HG03135 (cell line): Measurements from ENCODE around the gene CLDN6.
"Not testable (repeated sequence)": the region's sequence is repeated elsewhere in the genome, so short reads cannot be mapped to it uniquely, and the experiment has no call there.

Experiments
- ATAC-seq: cut with Tn5 transposase; IDR thresholded peaks from one replicate; pipeline ENCODE4 v1.9.1; 2021; ENCODE audit warnings: mild to moderate bottlenecking, moderate library complexity; ENCODE audit not compliant: unreplicated experiment

CLDN6 gene, protein sequence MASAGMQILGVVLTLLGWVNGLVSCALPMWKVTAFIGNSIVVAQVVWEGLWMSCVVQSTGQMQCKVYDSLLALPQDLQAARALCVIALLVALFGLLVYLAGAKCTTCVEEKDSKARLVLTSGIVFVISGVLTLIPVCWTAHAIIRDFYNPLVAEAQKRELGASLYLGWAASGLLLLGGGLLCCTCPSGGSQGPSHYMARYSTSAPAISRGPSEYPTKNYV

DNA sequence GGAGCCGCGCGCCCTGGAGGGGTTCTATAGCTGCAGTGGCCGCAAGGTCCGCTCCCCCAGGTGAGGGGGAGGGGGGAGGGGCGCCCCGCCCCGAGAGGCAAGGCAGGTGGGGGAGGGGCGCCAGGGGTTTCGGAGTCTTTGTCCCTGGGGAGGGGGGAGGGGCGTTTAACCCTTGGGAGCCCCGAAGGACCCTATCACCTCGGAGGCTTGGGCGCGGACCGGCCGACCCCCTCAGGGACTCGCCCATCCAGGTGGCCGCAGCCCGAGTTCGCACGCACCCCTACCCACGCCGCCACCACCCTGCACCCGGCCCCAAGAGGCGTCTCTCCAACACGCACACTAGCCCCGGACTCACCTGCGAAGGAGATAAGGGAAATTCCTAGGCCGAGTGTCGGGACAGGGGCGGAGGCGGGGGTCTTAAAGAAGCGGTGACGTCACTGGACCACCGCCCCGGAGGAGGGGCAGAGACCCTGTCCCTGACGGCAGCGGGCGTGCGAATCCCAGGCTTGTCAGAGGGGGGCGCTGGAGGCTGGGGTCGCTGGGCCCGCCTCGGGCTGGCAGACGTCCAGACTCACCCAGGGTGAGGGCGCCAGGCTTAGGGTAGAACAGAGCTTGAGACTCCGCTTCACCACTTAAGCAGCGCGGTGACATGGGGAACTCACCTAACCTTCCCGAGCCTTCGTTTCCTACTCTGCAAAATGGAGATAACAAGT, at the start of gene CLDN6:
Gene CLDN6 (minus strand): TSS at position 390 of the 713 bp plus-strand sequence. CDS start 2,162 bp downstream, outside the sequence.
- no peak for ATAC-seq

DNA sequence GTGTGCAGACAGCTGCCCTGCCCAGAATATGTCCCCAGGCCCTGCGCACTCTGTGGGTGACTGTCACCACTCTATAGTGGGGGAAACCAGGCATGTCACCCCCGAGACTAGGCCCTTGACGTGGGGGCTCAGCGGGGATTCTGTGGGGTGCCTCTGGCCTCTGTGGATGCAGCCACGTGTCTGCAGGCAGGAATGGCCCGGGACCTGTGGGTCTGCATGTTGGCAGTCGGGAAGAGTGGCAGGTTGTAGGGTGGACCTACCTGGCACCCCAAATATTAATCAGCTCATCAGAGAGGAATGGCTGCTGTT, 48.4 kb upstream of the CLDN6 start:
- no peak for ATAC-seq

DNA sequence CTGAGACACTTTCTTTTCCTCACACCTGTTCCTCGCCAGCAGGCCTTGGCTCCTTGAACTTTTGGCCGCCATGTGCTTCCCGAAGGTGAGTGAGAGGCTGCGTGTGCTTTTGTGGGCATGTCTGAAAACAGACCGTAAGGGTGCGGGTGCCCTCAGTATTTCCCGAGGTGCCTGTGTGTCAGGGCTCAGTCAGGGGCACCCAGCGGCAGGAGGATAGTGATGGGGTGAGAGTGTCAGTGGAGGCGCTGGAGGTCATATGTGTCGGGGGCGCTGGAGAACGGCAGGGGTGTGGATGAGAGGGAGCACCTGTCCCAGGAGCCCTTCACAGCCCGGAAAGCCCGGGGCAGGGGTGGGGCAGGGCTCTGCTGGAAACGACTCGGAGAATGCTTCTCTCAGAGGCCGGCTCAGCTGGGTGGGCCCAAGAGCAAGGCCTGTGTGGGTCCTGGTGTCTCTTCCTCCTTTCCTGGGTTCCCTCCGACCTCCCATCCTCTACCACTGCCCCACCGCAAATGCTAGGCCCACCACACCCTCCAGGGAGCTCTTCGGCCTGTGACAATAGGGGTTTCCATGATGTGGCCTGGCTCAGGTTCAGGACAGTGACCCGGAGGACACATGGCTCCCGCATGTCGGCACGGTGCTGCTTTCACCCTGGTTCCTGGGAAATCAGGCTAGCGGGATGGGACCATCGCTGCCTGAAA, 47.9 kb upstream of the CLDN6 start:
- no peak for ATAC-seq

DNA sequence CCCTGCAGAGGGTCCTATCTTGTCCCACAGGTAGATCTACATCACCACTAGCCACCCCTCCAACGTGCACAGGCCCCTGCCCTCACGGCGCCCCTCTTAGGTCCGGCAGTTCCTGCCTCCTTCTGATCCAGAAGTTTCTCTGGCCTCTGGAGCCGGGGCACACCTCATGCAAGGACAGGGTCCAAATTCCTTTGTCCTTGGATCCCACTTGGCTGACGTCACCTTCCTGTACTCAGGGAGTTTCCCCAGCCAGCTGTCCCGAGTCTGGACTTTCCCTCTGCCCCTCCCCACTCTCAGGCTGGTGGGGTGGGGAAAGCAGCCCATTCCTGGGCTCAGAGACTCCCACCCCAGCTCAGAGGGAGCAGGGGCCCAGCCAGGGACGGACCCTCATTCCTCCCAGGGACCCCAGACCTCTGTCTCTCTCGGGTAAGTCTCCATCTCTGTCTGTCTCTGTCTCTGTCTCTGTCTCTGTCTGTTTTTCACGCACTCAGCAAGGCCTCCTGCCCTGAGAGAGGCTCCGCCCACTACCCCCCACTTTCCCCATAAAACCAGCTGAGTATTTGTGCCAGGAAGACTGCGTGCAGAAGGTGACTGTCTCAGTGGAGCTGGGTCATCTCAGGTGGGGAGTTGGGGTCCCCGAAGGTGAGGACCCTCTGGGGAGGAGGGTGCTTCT, 47.2 kb upstream of the CLDN6 start, which contains the start of gene IL32:
Gene IL32 (plus strand): TSS at position 572 of the 673 bp plus-strand sequence. CDS start 172 bp downstream, outside the sequence.
- no peak for ATAC-seq

DNA sequence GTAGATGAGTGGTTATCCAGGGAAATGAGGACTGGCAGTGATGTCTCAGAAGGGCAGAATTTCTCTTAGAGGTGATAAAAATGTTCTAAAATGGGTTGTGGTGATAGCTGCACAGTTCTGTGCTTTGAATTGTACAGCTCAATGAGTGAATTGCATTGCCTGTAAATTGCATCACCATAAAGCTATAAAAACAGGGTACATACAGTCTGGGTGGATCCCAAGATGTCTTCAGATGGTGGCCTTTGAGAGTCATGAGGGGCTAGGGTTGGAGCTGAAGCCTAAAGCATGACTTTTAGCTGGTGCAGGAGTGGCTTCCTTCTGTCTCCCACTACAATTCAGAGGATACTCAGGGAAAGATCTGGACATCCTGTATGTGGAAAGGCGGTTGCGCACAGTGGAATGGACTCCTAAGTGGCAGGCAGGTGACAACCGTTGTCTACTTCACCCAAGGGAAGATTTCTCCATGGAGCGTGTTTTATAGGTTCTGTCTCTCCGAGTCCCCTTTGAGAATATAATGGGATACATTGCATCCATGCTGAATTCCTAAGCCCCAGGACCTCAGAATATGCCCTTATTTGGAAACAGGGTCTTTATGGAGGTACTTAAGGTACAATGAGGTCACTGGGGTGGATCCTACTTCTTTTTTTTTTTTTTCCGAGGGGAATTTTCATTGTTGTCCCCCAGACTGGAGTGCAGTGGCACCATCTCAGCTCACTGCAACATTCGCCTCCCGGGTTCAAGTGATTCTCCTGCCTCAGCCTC, 45.8 kb upstream of the CLDN6 start:
- no peak for ATAC-seq

DNA sequence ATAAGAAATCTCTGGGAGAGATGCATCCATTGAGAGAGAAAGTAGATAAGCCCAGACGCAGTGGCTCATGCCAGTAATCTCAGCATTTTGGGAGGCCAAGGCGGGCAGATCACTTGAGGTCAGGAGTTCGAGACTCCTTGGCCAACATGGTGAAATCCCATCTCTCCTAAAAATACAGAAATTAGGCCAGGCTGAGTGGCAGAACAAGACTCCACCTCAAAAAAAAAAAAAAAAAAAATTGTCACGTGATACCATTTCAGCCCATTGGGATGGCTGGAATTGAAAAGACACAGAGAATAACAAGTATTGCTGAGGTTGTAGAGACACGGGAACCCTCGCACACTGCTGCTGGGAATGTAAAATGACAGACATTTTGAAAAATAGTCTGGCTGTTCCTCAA, 44.6 kb upstream of the CLDN6 start:
- no peak for ATAC-seq

DNA sequence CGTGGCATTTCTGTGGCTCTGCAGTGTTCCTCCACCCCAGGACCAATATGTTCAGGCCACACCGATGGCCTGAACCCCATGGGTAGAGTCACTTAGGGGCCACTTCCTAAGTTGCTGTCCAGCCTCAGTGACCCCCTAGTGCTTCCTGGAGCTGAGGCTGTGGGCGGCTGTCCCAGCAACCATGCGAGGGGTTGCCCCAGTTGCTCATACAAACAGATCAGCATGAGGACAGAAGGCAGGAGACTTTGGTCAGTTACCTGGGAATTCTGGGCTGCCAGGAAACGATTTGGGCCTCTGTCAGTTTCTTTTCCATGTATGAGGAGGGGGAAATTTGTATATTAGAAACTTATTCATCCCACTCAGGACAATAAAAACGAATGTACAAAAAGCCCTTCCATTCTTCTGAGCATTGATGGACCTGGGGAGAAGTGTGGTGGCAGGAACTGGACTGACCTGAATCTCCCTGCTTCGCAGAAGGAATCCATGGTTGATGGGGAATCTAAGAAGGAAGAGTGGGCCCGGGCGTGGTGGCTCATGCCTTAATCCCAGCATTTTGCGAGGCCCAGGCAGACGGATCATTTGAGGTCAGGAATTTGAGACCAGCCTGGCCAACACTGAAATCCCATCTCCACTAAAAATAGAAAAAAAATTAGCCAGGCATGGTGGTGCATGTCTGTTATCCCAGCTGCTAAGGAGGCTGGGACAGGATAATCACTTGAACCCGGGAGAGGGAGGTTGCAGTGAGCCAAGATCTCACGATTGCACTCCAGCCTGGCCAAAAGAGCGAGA, 42.5 kb upstream of the CLDN6 start:
- ATAC-seq: no peak

DNA sequence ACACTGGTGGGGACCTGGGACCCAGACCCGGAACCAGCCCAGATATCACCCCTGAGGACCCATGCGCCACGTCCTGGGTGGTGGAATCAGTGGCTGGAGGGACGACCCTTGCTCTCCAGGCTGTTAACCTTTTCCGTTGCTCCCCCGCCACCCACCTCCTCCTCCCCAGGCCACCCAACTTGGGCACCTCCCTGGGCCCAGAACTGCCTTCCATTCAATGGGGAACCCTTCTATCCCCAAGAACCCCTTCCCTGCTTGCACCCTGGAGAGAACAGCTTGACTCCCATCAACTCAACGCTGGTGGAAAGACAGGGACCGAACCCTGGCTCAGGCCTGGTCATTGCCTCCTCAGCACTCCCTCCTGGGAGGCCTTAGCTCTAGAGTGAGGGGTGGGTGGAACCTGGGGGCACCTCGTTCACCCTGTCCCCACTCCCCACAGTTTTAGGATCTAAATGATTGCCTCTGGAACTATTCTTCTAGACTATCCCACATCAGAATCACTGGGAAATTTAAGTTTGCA, 41.8 kb upstream of the CLDN6 start:
- ATAC-seq: no peak

DNA sequence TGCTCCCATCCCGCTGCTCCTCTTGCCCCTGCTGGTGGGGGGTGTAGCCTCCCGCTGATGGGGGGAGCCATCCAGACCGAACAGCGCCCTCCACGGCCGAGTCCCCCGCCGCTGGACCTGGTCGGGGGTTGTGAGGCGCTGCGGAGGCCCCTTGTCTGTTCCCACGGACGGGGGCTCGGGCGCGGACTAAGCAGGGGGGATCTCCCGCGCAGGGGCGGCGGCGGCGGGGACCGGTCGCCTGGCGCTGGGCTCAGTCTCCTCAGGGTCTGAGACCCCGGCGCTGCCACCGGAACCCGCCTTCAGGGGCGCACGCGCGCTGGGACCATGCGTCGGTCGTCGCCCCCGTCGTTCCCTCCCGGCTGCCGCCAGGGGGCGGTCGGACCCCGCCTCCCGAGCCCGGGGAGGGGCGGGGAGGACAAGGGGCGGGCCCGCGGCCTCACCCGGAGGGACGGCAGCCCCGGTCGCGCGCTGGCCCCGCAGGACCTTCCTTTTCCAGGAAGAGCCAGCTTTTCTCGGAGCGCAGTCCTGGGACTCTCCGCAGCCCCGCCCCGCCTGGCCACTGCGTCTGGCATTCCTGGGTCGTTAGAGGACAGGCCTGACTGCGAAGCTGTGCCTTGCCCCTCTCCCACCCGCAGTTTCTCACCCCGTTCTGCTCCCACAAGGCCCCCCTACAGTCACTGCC, 41.2 kb upstream of the CLDN6 start:
- peak; percentile 61 for ATAC-seq

DNA sequence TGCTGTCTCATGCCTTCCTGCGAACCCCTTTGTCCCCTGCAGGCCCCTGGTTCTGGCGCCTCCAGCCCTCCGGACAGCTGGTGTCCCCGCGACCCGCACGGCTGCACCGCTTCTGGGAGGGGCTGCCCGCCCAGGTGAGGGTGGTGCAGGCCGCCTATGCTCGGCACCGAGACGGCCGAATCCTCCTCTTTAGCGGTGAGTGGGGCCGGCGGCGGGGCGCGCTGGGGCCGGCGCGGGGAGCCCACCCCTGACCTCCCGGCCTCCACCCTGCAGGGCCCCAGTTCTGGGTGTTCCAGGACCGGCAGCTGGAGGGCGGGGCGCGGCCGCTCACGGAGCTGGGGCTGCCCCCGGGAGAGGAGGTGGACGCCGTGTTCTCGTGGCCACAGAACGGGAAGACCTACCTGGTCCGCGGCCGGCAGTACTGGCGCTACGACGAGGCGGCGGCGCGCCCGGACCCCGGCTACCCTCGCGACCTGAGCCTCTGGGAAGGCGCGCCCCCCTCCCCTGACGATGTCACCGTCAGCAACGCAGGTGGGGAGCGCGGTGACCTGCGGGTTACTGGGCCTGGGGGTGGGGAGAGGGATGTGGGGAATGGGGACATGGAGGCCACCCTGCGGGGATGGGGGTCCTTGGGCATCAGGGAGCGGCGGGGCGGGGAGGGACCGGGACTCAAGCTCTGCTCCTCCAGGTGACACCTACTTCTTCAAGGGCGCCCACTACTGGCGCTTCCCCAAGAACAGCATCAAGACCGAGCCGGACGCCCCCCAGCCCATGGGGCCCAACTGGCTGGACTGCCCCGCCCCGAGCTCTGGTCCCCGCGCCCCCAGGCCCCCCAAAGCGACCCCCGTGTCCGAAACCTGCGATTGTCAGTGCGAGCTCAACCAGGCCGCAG, 40.4 kb upstream of the CLDN6 start:
- ATAC-seq: peak; percentile 32

DNA sequence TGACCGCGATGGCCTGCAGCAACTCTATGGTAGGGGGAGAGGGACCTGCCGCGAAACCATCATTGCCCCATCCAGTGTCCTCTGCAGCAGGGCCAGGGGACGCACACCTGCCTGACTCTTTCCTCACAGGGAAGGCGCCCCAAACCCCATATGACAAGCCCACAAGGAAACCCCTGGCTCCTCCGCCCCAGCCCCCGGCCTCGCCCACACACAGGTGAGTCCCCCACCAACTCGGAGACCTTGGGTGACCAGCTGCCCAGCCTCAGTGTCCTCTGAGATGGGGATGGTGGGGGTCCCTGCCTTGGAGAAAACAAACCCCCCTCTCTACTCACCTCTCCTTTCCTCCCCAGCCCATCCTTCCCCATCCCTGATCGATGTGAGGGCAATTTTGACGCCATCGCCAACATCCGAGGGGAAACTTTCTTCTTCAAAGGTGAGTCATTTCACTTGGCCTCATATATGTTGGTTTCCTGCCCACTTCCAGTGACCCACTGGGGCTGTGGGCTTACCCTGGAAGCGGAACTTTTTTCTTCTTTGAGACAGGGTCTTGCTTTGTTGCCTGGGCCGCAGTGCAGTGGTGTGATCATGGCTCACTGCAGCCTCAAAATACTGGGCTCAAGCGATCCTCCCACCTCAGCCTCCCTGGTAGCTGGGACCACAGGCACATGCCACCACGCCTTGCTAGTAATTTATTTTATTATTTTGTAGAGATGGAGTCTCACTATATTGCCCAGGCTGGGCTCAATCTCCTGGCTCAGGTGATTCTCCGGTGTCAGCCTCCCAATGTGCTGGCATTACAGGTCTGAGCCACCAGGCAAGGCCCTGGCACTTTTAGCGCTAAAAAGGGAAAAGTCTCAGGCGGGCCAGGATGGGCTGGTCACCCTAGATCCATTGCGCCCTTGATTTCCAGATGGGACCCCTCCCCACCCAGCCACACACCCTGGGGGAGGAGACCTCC, 39.5 kb upstream of the CLDN6 start:
- ATAC-seq: no peak

DNA sequence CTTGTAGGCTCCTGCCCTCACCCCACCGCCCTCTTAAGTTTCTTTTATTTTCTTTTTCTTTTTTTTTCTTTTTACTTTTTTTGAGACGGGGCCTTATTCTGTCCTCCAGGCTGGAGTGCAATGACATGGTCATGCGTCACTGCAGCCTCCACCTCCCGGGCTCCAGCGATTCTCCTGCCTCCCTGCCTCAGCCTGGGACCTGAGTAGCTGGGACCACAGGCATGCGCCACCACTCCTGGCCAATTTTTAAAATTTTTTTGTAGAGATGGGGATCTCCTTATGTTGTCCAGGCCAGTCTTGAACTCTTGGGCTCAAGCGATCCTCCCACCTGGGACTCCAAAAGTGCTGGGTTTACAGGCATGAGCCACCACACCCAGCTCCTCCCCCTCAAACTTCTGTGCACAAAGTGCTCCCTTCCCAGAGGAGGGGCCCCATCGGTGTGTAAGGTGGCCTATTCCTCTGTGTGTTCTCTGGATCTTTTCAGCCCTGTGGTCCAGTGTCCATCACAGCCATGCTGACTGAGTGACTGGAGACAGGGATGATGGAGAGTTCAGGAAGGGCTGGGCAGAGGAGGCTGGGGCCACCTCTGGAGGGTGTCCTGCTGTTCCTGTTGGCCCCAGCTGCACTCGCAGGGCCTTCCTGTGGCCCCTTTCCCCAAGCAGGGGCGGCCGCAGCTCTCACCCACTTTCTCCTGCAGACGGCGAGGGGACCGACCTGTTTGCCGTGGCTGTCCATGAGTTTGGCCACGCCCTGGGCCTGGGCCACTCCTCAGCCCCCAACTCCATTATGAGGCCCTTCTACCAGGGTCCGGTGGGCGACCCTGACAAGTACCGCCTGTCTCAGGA, 38.6 kb upstream of the CLDN6 start:
- no peak for ATAC-seq

DNA sequence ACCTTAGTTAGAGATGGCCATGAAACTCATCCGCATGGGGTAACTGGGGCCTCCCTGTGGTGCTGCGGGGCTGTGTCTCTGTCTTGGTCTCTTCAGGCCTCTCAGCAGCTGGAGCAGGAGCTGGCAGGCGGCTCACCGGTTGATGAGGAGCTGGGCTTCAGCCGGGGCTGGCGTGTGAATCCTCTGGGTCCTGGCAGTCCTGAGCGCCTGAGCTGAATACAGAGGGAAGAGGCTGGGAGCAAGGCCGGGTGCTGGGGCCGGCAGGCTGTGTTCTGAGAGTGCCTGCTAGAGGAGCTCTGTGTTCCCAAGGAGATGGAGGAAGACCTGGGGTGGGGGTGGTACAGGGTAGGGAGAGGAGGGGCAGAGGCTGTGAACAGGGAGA, 37.7 kb upstream of the CLDN6 start:
- ATAC-seq: not testable (repeated sequence)

DNA sequence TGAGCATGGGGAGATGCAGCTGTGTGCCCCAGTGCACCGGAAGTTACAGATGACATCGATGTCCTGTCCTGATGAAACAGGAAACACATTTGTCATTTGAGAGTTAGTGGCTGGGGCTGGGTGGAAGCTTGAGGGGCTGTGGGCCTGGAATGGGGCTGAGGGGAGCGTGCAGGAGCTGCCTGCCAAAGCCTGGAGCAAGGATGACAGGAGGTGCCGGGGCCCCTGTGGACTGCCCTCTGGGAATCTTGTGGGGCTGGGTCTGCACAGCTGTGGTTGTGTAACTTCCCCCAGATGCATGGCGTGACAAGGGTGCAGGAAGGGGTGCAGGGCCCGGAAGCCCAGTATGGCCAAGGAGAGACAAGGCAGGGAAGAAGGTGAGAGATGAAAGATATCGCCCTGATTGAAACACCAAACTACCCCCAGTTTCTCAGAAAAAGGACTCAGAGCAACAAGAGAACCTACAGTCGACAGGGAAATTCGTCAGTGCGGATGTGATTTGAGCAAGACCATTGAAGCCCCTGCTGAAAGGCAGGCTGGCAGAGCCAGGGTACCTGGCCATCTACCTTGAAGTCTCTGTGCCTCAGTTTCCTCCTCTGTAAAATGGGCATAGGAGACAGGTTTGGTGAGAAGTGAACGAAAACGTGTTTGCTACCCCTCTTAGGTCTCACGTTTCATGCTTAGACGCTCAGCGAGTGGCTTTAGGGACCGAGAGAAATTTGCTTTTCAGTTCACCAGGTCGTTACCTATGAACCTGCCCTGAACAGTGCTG, 37.2 kb upstream of the CLDN6 start:
- ATAC-seq: no peak

DNA sequence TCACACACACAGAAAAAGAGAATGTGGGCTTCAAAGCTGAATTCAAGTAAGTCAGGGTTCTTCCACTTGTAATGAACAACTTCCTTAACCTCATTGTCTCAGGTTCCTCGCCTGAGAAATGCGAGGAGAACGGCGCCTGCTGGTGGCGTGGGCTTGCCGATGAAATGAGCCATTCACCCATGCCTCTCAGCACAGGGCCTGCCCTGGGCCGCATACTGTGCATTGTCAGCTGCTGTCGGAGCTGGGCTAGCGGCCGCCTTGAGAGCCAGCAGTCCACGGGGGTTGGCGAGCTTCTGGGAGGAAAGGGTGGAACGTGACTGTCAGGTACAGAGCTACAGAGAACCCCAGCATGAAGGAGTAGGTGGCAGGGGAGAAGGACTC, 35.3 kb upstream of the CLDN6 start:
- not testable (repeated sequence) for ATAC-seq
